ENCODE measurements around the gene TMC4.

TMC4 gene

GRCh38 chr19:54168174-54168917, 4.6 kb downstream of the TMC4 start:
- no peak overlapping the region for H3K27ac ChIP-seq
- no peak overlapping the region for H3K4me3 ChIP-seq

GRCh38 chr19:54165222-54165621, 7.7 kb downstream of the TMC4 start:
- intact Hi-C loops (cut with DNase I; ENCODE audit: low total_unique reads), result loop anchor here (5.0 kb wide), 1 partner anchor 67 kb away; no protein-coding TSS in a partner anchor
- Histone ChIP-seq H3K9me3 (no peaks in the 10 kb centered on the region), H3K4me1 (peaks cover 0 to 33% (median 18%) of the 10 kb centered on the region in 4 donors), H3K36me3 (no peaks in the 10 kb centered on the region), H3K4me3 (no peak overlapping the region), H3K27me3 (peaks cover 0 to 33% of the 10 kb centered on the region in 2 donors), H3K27ac (no peak overlapping the region)
- no peak for DNase-seq
- TF ChIP-seq, protein P1, sequence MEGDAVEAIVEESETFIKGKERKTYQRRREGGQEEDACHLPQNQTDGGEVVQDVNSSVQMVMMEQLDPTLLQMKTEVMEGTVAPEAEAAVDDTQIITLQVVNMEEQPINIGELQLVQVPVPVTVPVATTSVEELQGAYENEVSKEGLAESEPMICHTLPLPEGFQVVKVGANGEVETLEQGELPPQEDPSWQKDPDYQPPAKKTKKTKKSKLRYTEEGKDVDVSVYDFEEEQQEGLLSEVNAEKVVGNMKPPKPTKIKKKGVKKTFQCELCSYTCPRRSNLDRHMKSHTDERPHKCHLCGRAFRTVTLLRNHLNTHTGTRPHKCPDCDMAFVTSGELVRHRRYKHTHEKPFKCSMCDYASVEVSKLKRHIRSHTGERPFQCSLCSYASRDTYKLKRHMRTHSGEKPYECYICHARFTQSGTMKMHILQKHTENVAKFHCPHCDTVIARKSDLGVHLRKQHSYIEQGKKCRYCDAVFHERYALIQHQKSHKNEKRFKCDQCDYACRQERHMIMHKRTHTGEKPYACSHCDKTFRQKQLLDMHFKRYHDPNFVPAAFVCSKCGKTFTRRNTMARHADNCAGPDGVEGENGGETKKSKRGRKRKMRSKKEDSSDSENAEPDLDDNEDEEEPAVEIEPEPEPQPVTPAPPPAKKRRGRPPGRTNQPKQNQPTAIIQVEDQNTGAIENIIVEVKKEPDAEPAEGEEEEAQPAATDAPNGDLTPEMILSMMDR (IDR thresholded peaks at IDR 0.05), result no peak

More at GRCh38 chr19:54168174-54168917, 4.6 kb downstream of the TMC4 start:
- TF ChIP-seq, protein P1 (IDR thresholded peaks at IDR 0.05), result peak; percentile 83 to 84
- intact Hi-C loops (cut with DNase I; ENCODE audit: low total_unique reads), result loop anchor here (5.0 kb wide), 1 partner anchor 64 kb away; no protein-coding TSS in a partner anchor
- Histone ChIP-seq H3K9me3 (no peaks in the 10 kb centered on the region), H3K36me3 (no peaks in the 10 kb centered on the region), H3K4me1 (peaks cover 0 to 22% (median 3%) of the 10 kb centered on the region in 4 donors), H3K27me3 (peaks cover 0 to 33% of the 10 kb centered on the region in 2 donors)
- peak; percentile 84 to 93 for DNase-seq

DNA sequence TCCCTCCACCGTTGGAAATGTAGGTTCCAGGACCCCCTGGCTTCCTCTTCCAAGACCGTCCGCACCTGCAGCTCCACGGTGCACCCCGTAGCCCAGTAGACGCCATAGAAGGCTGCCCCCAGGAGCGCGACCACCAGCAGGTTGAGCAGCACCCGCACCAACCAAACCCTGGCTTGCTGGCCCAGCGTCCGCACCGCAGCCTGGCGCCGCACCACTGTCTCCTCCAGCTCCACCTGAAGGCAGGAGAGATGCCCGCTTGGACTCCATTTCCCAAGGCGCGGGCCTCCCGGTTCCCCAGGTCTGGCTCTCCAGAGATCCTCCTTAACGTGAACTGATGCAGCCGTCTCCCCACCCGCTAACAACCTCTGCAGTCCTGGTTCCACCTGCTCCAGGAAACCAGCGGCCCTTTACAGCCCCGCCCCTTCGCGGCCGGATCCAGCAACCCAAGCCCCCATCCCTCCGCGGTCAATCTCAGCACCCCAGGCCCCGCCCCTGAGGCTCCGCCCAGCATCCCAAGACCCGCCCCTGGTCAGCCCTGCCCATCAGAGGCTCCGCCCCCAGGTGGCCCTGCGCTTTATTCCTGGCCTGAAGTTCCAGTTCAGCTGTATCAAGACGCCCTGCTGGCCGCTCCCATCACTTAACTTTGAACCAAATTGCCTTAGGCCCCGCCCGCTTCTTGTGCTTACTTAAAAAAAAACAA, 8.4 kb downstream of the TMC4 start:
- peaks cover 0 to 33% of the 10 kb centered on the region in 2 donors for H3K27me3 ChIP-seq
- peaks cover 0 to 36% (median 20%) of the 10 kb centered on the region in 4 donors for H3K4me1 ChIP-seq
- H3K36me3 ChIP-seq, result no peaks in the 10 kb centered on the region
- intact Hi-C loops (cut with DNase I; ENCODE audit: low total_unique reads), result loop anchor here (5.0 kb wide), 1 partner anchor 68 kb away; no protein-coding TSS in a partner anchor
- no peaks in the 10 kb centered on the region for H3K9me3 ChIP-seq
- peak in 1 of 2 donors; percentile 55 for DNase-seq
- TF ChIP-seq, protein P1 (IDR thresholded peaks at IDR 0.05), result no peak
- H3K4me3 ChIP-seq, result no peak overlapping the region
- H3K27ac ChIP-seq, result no peak overlapping the region

- Histone ChIP-seq H3K27me3 (peaks cover 0 to 33% of the 10 kb centered on the region in 2 donors), H3K4me3 (no peak overlapping the region), H3K27ac (no peak overlapping the region), H3K4me1 (peaks cover 0 to 43% (median 28%) of the 10 kb centered on the region in 4 donors), H3K9me3 (no peaks in the 10 kb centered on the region), H3K36me3 (peaks cover 0 to 5% (median 4%) of the 10 kb centered on the region in 3 donors)
- intact Hi-C loops (cut with DNase I; ENCODE audit: low total_unique reads), result no loop called here
- TF ChIP-seq, protein P1 (IDR thresholded peaks at IDR 0.05), result no peak
- no peak for DNase-seq
Observed at GRCh38 chr19:54162884-54163283, 10.1 kb downstream of the TMC4 start.

DNA sequence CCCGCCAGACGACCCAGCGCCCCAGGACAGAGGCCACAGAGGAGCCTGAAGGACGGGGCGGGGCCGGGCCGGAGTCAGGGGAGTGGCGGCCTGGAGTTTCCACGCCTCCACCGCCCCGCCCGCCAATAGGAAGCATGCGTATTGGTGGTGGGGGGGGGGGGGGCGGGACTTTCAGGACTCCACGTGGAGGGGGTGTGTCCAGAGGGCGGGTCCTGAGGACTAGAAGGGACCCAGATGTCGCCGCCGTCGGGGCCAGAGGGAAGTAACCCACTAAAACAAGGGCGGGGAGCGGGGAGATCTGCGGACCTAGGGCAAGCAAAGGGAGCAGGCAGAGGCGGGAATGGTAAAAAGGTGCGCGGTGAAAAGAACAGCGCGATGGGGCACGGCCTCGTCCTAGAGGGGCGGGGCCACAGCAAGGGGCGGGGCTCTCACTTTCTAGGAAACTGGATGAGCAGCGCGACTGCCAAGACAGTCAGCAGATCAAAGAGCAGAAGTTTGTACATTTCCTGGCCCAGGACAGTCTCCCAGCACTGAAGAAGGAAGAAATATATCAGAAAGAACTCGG, 10.6 kb downstream of the TMC4 start:
- DNase-seq, result peak; percentile 77 to 80
- peaks cover 0 to 44% (median 28%) of the 10 kb centered on the region in 4 donors for H3K4me1 ChIP-seq
- H3K27ac ChIP-seq, result no peak overlapping the region
- H3K27me3 ChIP-seq, result peaks cover 0 to 33% of the 10 kb centered on the region in 2 donors
- H3K9me3 ChIP-seq, result no peaks in the 10 kb centered on the region
- TF ChIP-seq, protein P1 (IDR thresholded peaks at IDR 0.05), result no peak
- H3K36me3 ChIP-seq, result peaks cover 0 to 10% (median 9%) of the 10 kb centered on the region in 3 donors
- H3K4me3 ChIP-seq, result peak overlapping the region; percentile 12 to 33
- intact Hi-C loops (cut with DNase I; ENCODE audit: low total_unique reads), result no loop called here

Data from tibial artery (tissue), 4 donors.